Activated naive CD4-positive, alpha-beta T cell treated with Interleukin-2 at 50 U/mL for 16 hours (primary cell): ENCODE data around the gene PPP4R4.

ENCODE experiments used
- DNase-seq: peaks from one replicate; pipeline ENCODE4 v3.0.0-alpha.2; 2020

PPP4R4 gene

DNA sequence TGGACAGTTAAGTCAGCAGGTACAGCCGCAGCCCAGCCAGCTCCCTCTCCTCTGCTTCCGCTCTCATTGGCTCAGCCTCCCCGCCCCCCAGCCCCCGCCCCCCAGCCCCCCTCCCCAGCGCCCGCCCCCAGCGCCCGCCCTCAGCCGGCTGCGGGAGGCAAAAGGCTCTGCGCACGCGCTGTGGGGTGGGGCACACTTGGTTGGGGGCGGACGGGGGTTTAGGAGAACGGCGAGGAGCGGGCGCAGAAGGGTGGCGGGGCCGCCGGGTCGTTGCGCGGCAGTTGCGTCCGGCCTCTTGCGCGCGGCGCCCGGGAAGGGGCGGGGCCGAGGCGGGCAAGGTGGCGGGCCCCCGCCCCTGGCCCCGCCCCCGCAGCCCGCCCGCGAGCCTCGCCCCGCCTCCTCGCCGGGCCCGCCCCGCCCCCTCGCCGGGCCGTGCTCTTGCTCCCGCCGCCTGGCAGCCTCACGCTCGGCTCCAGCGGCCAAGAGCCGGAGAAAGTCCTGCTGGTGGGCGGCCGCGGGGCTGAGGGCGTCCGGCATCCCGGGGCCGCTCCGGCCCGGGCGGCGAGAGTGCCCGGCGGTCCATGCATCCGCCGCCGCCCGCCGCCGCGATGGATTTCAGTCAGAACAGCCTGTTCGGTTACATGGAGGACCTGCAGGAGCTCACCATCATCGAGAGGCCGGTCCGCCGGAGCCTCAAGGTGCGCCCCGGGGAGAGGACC lies at the start of gene PPP4R4:
PPP4R4 (plus strand) TSS at position 438 of the 719 bp plus-strand sequence; CDS start at position 582, 144 bp downstream.
- peak; percentile 86 for DNase-seq

GRCh38 chr14:94124582-94125377 lies 49.3 kb upstream of the PPP4R4 start:
- no peak for DNase-seq

- no peak for DNase-seq
These were observed 48.3 kb upstream of the PPP4R4 start for GRCh38 chr14:94125659-94126418.

DNA sequence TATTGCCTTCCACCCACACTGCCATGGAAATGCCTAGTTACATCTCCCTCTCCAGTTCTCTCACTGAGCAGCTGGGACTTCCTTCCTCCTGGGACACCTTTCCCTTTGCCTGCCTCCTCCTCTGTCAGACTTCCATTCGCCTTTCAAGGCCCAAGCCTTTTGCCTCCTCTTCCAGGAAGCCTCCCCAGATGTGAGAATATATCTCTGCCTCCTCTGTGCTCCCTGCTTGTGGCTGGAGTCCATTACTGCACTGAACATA lies 47.8 kb upstream of the PPP4R4 start:
- DNase-seq, result no peak

DNA sequence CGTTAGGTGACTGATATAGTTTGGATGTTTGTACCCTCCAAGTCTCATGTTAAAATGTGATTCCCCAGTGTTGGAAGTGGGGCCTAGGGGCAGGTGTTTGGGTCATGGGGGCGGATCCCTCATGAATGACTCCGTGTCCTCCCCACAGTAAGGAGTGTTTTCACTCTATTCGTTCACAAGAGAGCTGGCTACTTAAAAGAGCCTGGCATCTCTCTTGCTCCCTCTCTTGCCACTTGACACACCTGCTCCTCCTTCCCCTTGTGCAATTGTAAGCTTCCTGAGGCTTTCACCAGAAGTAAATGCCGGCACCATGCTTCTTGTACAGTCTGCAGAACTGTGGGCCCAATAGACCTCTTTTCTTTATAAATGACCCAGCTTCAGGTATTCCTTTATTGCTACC lies 47.3 kb upstream of the PPP4R4 start:
- no peak for DNase-seq

DNA sequence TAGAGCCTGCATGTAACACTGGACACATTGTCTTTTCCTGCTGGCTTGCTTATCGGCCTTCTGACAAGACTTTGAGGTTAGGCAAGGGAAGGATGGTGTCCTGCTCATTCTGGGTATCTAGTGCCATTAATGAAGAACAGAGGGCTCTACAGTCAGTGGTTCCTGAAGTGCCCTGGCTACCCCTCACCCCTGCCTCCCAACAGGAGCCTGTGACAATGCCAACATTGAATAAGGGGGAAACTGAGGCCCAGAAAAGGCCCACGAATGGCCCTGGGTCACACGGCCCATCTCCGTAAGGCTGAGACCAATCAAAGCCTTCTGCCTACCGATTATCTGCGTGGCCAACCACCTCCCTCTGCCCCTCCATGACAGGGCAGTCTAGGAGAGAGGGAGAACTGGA lies 46.8 kb upstream of the PPP4R4 start:
- no peak for DNase-seq

- no peak for DNase-seq
These were observed 45.8 kb upstream of the PPP4R4 start for GRCh38 chr14:94128216-94128839.

GRCh38 chr14:94129111-94129757 lies 44.9 kb upstream of the PPP4R4 start, which contains the start of gene IFI27L2:
Gene IFI27L2 (minus strand): TSS chr14:94129604. CDS start chr14:94129564, 40 bp downstream.
- peak; percentile 63 for DNase-seq

- DNase-seq, result peak; percentile 13
These were observed 44.2 kb upstream of the PPP4R4 start for GRCh38 chr14:94129758-94130414.

- DNase-seq, result peak; percentile 57
These were observed 41.7 kb upstream of the PPP4R4 start for GRCh38 chr14:94132285-94132887.

- no peak for DNase-seq
These were observed 38.6 kb upstream of the PPP4R4 start for GRCh38 chr14:94135476-94135875.

DNA sequence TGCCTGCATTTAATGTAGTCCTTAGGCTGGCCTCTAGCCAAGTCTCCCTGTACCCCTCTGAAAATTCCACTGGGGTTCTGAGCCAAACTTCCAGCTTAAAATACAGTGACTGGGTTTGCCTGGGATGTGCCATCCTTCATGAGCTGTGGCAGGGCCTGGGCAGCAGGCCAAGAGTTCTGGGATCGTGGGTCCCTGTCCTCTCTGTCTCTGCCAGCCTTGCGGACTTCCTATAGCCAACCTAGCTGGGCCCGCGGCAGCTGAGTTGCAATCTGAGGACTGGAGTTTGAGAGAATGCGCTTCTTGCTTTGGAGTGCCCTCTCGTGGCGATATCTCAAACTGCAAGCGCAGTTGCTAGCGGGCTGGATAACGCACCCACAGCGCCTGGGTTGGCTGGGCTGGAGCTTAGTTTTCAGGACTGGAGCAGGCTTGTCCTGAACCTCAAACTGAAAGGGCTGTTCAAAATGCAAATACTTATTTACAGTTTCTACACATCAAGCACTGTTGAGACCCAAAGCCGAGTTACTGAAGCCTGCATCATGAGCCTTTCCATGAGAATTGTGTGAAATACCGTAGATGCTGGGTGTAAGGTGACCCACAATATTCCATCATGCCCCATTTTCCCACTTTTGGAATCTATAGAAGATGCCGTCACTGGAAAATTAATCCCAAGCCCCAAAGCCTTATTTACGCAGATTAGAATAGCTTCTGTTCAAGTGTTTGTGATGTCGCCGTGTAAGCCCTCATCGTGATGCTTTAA lies 37.4 kb upstream of the PPP4R4 start:
- DNase-seq, result peak; percentile 88

- DNase-seq, result no peak
These were observed 35.9 kb upstream of the PPP4R4 start for GRCh38 chr14:94138251-94138650.

- DNase-seq, result no peak
These were observed 35.1 kb upstream of the PPP4R4 start for GRCh38 chr14:94139006-94139405.

DNA sequence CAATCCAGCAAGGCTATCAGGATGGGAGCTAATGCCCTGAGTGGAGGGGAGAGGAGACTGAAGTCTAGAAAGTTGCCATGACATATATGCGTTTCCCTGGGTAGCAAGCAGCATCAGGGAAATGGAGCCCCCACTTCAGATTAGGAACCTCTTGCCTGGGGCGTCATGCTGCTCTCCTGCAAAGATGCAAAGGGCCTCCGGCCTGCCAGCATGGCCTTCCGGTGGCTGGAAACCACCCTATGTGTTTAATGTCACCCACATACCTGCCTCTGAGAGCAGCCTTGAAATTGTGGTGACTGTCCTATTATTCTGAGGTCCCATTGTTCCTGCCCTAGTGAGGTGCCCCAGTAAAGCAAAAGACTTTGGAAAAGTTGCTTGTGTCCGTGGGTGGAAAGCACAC lies 34.7 kb upstream of the PPP4R4 start:
- no peak for DNase-seq

DNA sequence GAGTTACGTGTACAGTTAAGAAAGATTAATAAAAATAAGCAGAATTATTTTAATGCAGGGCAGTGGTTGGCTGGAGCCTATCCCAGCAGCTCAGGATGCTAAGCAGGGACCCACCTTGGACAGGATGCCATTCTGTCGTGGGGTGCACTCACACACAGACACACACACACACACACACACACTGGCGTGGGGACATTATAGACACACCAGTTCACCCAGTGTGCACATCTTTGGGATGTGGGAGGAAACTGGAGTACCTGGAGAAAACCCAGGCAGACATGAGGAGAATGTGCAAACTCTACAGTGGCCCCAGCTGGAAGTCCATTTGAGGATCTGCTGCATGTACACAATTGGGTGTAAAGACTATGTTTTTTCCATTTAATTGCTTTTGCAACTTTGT lies 31.9 kb upstream of the PPP4R4 start:
- DNase-seq, result no peak

DNA sequence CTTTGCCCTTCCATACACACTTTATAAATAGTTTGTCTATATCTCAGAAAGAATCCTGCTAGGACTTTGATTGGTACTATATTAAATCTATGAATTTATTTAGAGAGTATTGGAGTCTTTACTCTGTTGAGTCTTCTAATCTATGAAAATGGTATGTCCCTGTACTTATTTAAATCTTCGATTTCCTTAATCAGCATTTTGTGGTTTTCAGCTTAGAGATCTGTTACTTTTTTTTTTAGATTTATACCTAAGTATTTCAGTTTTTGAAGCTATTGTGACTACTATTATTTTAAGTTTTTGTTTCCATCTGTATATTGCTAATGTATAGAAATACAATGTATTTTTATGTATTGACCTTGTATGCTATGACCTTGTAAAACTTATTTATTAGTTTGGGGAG lies 31.3 kb upstream of the PPP4R4 start:
- DNase-seq, result no peak

DNA sequence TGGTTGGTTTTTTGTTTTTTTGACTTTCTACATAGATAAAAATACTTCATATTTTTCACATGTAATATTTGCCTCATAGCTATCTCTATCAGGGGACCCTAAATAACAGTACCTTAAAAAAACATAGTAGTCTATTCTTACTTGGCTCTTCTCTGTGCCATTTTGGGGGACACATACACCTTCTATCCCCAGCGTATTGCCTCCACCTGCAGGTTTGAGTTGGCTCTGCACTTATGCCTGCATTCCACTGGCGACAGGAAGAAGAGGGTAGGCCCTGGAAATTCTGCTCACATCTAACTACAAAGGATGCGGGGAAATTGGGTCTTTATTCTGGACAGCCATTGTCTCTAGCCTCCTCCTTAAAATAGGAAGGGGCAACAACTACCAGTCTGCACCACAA lies 30.9 kb upstream of the PPP4R4 start:
- DNase-seq, result no peak

GRCh38 chr14:94143711-94144110 lies 30.4 kb upstream of the PPP4R4 start:
- DNase-seq, result no peak

- DNase-seq, result no peak
These were observed 29.4 kb upstream of the PPP4R4 start for GRCh38 chr14:94144765-94145164.
